Measurements from ENCODE around the gene ANKRD1. TPM values are rescaled to one million over a fixed set of nuclear protein-coding genes. Genes with fewer than 3 reads are reported as not detected.
"Not testable (repeated sequence)": the region's sequence is repeated elsewhere in the genome, so short reads cannot be mapped to it uniquely, and the experiment has no call there.

ANKRD1 gene
- total and polyA plus RNA-seq, 8 donors = 0.73 to 12.5 (median 1.5) TPM; not detected in 3

DNA sequence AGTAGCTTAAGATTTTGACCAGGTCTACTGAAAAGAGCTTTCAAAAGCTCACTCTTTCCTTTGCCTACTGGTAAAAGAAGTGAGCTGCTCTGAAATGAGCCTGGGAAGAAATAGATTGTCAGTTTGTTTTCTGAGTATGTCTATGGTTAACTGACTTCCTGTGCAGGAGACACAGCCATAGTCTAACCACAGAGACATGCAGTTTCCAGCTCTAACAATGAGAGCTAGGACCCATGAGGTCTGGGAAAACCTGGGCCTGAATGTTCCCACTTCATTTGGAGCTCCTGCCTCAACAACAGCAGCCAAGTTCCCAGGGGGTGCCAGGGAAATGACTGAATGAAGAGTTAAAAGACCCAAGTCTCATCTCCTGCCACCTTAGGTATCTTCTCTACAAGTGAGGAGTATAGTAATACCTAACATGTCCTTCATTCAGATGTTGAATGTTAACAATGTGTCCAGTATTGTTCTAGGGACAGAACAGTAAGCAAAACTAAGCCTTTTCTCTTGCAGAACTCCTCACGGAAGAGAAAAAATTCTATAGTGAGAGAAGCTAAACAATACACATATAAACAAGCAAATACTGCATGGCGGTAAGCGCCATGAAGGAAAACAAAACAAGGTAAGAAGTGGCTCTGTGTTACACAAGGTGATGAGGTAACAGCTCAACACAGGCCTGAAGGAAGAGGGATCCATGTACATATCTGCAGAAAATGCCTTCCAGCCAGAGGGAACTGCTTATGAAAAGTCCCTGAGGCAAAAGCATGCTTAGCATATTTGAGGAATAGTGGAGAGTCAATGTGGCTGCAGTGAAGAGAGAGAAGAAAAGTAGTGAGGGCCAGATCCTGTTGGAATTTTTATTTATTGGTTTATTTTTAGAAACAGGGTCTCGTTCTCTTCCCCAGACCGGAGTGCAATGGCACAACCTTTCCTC lies 26.4 kb upstream of the ANKRD1 start:
- DNase-seq = no peak
- no peaks in the 10 kb centered on the region for H3K36me3 ChIP-seq
- no peaks in the 10 kb centered on the region for H3K4me1 ChIP-seq
- intact Hi-C loops (cut with DNase I; ENCODE audit: low total_unique reads) = no loop called here
- H3K4me3 ChIP-seq = no peak overlapping the region
- WGBS, 5 donors = 75 to 86% (median 84%) methylated on average over 5 of the region's 5 CpGs
- TF ChIP-seq POLR2A (IDR thresholded peaks at IDR 0.05) (no peak), POLR2AphosphoS5 (IDR thresholded peaks at IDR 0.05) (no peak), EP300 (IDR thresholded peaks at IDR 0.05) (no peak)
- TF ChIP-seq, protein P1, sequence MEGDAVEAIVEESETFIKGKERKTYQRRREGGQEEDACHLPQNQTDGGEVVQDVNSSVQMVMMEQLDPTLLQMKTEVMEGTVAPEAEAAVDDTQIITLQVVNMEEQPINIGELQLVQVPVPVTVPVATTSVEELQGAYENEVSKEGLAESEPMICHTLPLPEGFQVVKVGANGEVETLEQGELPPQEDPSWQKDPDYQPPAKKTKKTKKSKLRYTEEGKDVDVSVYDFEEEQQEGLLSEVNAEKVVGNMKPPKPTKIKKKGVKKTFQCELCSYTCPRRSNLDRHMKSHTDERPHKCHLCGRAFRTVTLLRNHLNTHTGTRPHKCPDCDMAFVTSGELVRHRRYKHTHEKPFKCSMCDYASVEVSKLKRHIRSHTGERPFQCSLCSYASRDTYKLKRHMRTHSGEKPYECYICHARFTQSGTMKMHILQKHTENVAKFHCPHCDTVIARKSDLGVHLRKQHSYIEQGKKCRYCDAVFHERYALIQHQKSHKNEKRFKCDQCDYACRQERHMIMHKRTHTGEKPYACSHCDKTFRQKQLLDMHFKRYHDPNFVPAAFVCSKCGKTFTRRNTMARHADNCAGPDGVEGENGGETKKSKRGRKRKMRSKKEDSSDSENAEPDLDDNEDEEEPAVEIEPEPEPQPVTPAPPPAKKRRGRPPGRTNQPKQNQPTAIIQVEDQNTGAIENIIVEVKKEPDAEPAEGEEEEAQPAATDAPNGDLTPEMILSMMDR (IDR thresholded peaks at IDR 0.05) = no peak
- H3K9me3 ChIP-seq = no peaks in the 10 kb centered on the region
- H3K27me3 ChIP-seq = no peaks in the 10 kb centered on the region
- no peak overlapping the region for H3K27ac ChIP-seq

DNA sequence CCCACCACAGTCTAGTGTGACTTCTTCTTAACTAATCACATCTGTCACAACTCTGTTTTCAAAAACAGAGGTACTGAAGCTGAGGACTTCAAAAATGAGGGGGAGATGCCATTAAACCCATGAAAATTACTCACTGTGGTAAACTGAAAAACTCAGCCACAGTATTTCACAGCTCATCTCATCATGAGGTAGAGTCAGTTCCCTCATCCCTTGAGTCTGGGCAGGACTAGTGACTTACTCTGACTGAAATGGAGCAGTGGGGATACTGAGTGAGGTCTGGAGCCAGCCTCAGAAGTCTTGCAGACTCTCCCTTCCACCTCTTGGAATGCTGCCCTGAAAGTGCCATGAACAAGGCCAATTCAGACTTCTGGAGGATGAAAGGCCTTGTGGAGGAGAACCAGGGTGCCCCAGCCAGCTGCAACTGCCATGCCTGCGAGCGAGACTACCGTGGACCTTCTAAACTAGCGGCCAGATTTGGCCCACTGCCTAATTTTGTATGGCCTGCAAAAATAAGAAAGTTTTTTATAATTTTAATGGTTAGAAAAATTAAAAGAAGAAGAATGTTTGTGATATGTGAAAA lies 24.7 kb upstream of the ANKRD1 start:
- H3K4me1 ChIP-seq = no peaks in the 10 kb centered on the region
- peak in 1 of 2 donors; percentile 36 for DNase-seq
- H3K4me3 ChIP-seq = no peak overlapping the region
- H3K27me3 ChIP-seq = no peaks in the 10 kb centered on the region
- TF ChIP-seq POLR2AphosphoS5 (IDR thresholded peaks at IDR 0.05) = no peak
- TF ChIP-seq POLR2A (IDR thresholded peaks at IDR 0.05) = no peak
- TF ChIP-seq EP300 (IDR thresholded peaks at IDR 0.05) = no peak
- TF ChIP-seq, protein P1 (IDR thresholded peaks at IDR 0.05) = no peak
- H3K9me3 ChIP-seq = no peaks in the 10 kb centered on the region
- 77 to 90% (median 89%) methylated on average over 4 of the region's 4 CpGs for WGBS, 5 donors
- intact Hi-C loops (cut with DNase I; ENCODE audit: low total_unique reads) = no loop called here
- H3K27ac ChIP-seq = no peak overlapping the region
- H3K36me3 ChIP-seq = no peaks in the 10 kb centered on the region

DNA sequence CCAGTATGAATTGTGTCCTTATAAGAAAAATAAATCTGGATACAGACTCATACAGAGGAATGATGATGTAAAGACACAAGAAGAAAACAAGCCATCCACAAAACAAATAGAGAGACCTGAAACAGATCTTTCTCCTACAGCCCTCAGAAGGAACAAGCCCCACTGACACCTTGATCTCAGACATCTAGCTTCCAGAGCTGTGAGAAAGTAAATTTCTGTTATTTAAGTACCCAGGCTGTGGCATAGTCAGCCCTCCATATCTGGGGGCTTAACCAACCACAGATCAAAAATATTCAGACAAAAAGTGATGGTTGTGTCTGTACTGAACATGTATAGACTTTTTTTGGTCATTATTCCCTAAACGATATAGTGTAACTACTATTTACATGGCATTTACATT lies 23.9 kb upstream of the ANKRD1 start:
- intact Hi-C loops (cut with DNase I; ENCODE audit: low total_unique reads) = no loop called here
- Histone ChIP-seq H3K4me3 (no peak overlapping the region), H3K9me3 (no peaks in the 10 kb centered on the region), H3K36me3 (no peaks in the 10 kb centered on the region), H3K4me1 (no peaks in the 10 kb centered on the region), H3K27ac (no peak overlapping the region), H3K27me3 (no peaks in the 10 kb centered on the region)
- DNase-seq = no peak
- no peak for TF ChIP-seq POLR2AphosphoS5 (IDR thresholded peaks at IDR 0.05)
- TF ChIP-seq, protein P1 (IDR thresholded peaks at IDR 0.05) = no peak
- TF ChIP-seq EP300 (IDR thresholded peaks at IDR 0.05) = no peak
- TF ChIP-seq POLR2A (IDR thresholded peaks at IDR 0.05) = no peak
- 0 to 37% (median 24%) methylated on average over 1 of the region's 1 CpG for WGBS, 5 donors

DNA sequence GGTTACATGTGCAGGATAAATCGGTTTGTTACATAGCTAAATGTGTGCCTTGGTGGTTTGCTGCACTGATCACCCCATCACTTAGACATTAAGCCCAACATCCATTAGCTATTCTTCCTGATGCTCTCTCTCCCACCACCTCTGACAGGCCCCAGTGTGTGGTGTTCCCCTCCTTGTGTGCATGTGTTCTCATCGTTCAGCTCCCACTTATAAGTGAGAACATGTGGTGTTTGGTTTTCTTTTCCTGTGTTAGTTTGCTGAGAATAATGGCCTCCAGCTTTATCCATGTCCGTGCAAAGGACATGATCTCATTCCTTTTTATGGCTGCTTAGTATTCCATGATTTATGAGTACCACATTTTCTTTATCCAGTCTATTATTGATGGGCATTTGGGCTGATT lies 22.1 kb upstream of the ANKRD1 start:
- 69 to 87% (median 84%) methylated on average over 3 of the region's 3 CpGs for WGBS, 5 donors
- H3K4me1 ChIP-seq; H3K4me3 ChIP-seq; H3K27ac ChIP-seq; DNase-seq; H3K9me3 ChIP-seq; H3K27me3 ChIP-seq; H3K36me3 ChIP-seq; intact Hi-C loops (cut with DNase I; ENCODE audit: low total_unique reads): not testable (repeated sequence)

DNA sequence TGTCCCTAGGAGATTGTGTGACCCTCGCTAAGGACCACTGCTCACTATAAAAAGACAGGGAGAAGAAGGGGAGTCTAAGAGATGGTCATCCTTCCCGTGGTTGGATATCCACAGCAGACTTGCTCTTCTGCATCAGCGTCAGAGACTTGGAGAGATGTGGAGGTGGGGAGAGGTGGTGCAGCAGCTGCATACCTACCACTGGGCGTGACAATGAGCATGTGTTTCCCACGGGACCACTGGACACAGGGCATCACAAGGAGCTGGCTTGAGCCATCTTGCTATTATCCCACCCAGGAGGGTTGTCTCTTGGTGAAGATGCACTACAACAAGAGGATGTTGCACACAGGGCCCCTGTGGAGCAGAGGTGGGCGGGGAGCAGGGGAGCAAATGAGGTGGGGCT lies 18.8 kb upstream of the ANKRD1 start:
- intact Hi-C loops (cut with DNase I; ENCODE audit: low total_unique reads) = no loop called here
- TF ChIP-seq POLR2AphosphoS5 (IDR thresholded peaks at IDR 0.05) = no peak
- TF ChIP-seq, protein P1 (IDR thresholded peaks at IDR 0.05) = no peak
- no peak for TF ChIP-seq EP300 (IDR thresholded peaks at IDR 0.05)
- no peak for TF ChIP-seq POLR2A (IDR thresholded peaks at IDR 0.05)
- no peaks in the 10 kb centered on the region for H3K9me3 ChIP-seq
- no peaks in the 10 kb centered on the region for H3K36me3 ChIP-seq
- H3K4me3 ChIP-seq = no peak overlapping the region
- H3K27ac ChIP-seq = no peak overlapping the region
- no peaks in the 10 kb centered on the region for H3K27me3 ChIP-seq
- H3K4me1 ChIP-seq = no peaks in the 10 kb centered on the region
- WGBS, 5 donors = 78 to 85% (median 81%) methylated on average over 6 of the region's 6 CpGs
- no peak for DNase-seq
